Breast epithelium (tissue), 4 donors: ENCODE measurements around the gene BST1. TPM values are rescaled to one million over a fixed set of nuclear protein-coding genes. Genes with fewer than 3 reads are reported as not detected.

ENCODE experiments used
- DNase-seq, 2 donors: peaks; one replicate each; pipeline ENCODE4 v3.0.0-alpha.2; 2019; ENCODE audit warnings: low spot score in 2 of 2
- H3K27ac ChIP-seq, 2 donors: fragments of 200-600 bp; sonication (generic) in 1 of 2; one replicate each; pipeline ENCODE4 v1.5.1; 2016 to 2019; ENCODE audit warnings: mild to moderate bottlenecking in 1 of 2
- H3K27me3 ChIP-seq, 2 donors: fragments of 200-600 bp; sonication (generic) in 1 of 2; one replicate each; pipeline versions ENCODE4 v1.5.1 to v1.6.0; 2017 to 2019; ENCODE audit warnings: control low read depth in 1 of 2, mild to moderate bottlenecking in 1 of 2
- H3K36me3 ChIP-seq: fragments of 200-600 bp; one replicate; pipeline ENCODE4 v1.5.1; 2019
- H3K4me1 ChIP-seq, 2 donors: fragments of 200-600 bp; sonication (generic); one replicate each; pipeline ENCODE4 v1.5.1; 2016 to 2019; ENCODE audit warnings: control low read depth in 1 of 2
- H3K4me3 ChIP-seq, 3 donors: fragments of 200-600 bp; sonication (generic); 1 replicate in 2 of 3; 2 replicates in 1 of 3; pipeline ENCODE4 v1.5.1; 2016 to 2019; ENCODE audit warnings: mild to moderate bottlenecking in 3 of 3, moderate library complexity in 2 of 3
- H3K9me3 ChIP-seq, 2 donors: fragments of 200-600 bp; sonication (generic) in 1 of 2; one replicate each; pipeline ENCODE4 v1.5.1; 2016 to 2019; ENCODE audit warnings: control low read depth in 1 of 2
- POLR2A ChIP-seq: fragments of 450-650 bp; IDR thresholded peaks from one replicate; pipeline ENCODE4 v1.6.1; 2016; ENCODE audit warnings: antibody characterized with exemption, mild to moderate bottlenecking, moderate library complexity
- POLR2AphosphoS5 ChIP-seq, 3 donors: sonication (generic); formaldehyde crosslinking; IDR thresholded peaks; one replicate each; pipeline ENCODE4 v1.6.1; 2017; ENCODE audit warnings: antibody characterized with exemption in 3 of 3
- intact Hi-C: fragments of 100-400 bp; cut with DNase I; formaldehyde crosslinking; loops from one replicate; pipeline ENCODE4 v1.15.1; 2023; ENCODE audit warnings: low total_unique reads
- total RNA-seq, 3 donors: library from RNA; depleted of rRNA; stranded (reverse); fragments of >200 nt; gene quantifications; one replicate each; pipeline ENCODE4 v1.1.0, GENCODE V29; 2016
- TF ChIP-seq, protein P1 (sequence below), 3 donors: fragments of 450-650 bp; IDR thresholded peaks; one replicate each; pipeline ENCODE4 v1.5.1; 2016 to 2017; ENCODE audit warnings: antibody characterized with exemption in 3 of 3, mild to moderate bottlenecking in 3 of 3, moderate library complexity in 3 of 3

The BST1 gene
- total RNA-seq, 3 donors from 2014 or later = 6.4 to 16.6 (median 7.5) TPM

- Histone ChIP-seq H3K9me3 (no peaks in the 10 kb centered on the region), H3K27me3 (no peaks in the 10 kb centered on the region), H3K27ac (no peak overlapping the region), H3K36me3 (no peaks in the 10 kb centered on the region), H3K4me3 (no peak overlapping the region), H3K4me1 (no peaks in the 10 kb centered on the region)
- DNase-seq = no peak
- TF ChIP-seq POLR2A = no peak
- TF ChIP-seq POLR2AphosphoS5 (IDR thresholded peaks at IDR 0.05) = no peak
- TF ChIP-seq, protein P1, sequence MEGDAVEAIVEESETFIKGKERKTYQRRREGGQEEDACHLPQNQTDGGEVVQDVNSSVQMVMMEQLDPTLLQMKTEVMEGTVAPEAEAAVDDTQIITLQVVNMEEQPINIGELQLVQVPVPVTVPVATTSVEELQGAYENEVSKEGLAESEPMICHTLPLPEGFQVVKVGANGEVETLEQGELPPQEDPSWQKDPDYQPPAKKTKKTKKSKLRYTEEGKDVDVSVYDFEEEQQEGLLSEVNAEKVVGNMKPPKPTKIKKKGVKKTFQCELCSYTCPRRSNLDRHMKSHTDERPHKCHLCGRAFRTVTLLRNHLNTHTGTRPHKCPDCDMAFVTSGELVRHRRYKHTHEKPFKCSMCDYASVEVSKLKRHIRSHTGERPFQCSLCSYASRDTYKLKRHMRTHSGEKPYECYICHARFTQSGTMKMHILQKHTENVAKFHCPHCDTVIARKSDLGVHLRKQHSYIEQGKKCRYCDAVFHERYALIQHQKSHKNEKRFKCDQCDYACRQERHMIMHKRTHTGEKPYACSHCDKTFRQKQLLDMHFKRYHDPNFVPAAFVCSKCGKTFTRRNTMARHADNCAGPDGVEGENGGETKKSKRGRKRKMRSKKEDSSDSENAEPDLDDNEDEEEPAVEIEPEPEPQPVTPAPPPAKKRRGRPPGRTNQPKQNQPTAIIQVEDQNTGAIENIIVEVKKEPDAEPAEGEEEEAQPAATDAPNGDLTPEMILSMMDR (IDR thresholded peaks at IDR 0.05) = no peak
- intact Hi-C loops = no loop called here
Observed at GRCh38 chr4:15670576-15670975, 32.3 kb upstream of the BST1 start.

- intact Hi-C loops = no loop called here
- TF ChIP-seq, protein P1 (IDR thresholded peaks at IDR 0.05) = no peak
- TF ChIP-seq POLR2AphosphoS5 (IDR thresholded peaks at IDR 0.05) (no peak), POLR2A (no peak)
- H3K36me3 ChIP-seq = no peaks in the 10 kb centered on the region
- no peaks in the 10 kb centered on the region for H3K4me1 ChIP-seq
- DNase-seq = no peak
- no peak overlapping the region for H3K4me3 ChIP-seq
- no peaks in the 10 kb centered on the region for H3K9me3 ChIP-seq
- H3K27me3 ChIP-seq = no peaks in the 10 kb centered on the region
- no peak overlapping the region for H3K27ac ChIP-seq
Observed at GRCh38 chr4:15672101-15672500, 30.8 kb upstream of the BST1 start.

GRCh38 chr4:15673337-15673736 is 29.5 kb upstream of the BST1 start:
- no peak for TF ChIP-seq POLR2A
- no peak for TF ChIP-seq POLR2AphosphoS5 (IDR thresholded peaks at IDR 0.05)
- TF ChIP-seq, protein P1 (IDR thresholded peaks at IDR 0.05) = no peak
- Histone ChIP-seq H3K36me3 (no peaks in the 10 kb centered on the region), H3K4me1 (no peaks in the 10 kb centered on the region), H3K27me3 (no peaks in the 10 kb centered on the region), H3K9me3 (no peaks in the 10 kb centered on the region), H3K4me3 (no peak overlapping the region), H3K27ac (no peak overlapping the region)
- DNase-seq = no peak
- intact Hi-C loops = no loop called here

- Histone ChIP-seq H3K9me3 (no peaks in the 10 kb centered on the region), H3K27me3 (no peaks in the 10 kb centered on the region), H3K4me3 (no peak overlapping the region), H3K27ac (no peak overlapping the region), H3K4me1 (no peaks in the 10 kb centered on the region), H3K36me3 (no peaks in the 10 kb centered on the region)
- TF ChIP-seq, protein P1 (IDR thresholded peaks at IDR 0.05) = no peak
- TF ChIP-seq POLR2A (no peak), POLR2AphosphoS5 (IDR thresholded peaks at IDR 0.05) (no peak)
- intact Hi-C loops = no loop called here
- DNase-seq = no peak
Observed at GRCh38 chr4:15674046-15674445, 28.8 kb upstream of the BST1 start.

DNA sequence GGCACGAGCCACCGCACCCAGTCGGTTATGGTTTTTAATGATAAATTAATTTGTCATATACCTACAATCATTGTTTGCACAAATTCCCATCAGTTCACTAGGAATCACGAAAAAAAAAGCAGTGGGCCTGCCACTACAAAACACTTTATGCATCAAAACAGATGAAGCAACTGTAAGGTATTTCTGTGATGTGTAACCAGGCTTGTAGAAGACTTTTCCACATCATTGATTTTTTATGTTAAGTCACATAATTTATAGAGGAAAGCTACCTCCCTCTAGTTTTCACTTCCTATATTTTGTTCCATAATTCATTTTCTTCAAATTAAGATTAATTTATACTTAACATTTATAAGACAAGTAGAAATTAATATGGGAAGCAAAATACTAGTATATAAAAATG is 27.9 kb upstream of the BST1 start:
- intact Hi-C loops = no loop called here

More for the DNA sequence above, 27.9 kb upstream of the BST1 start:
- Histone ChIP-seq H3K4me1 (no peaks in the 10 kb centered on the region), H3K9me3 (no peaks in the 10 kb centered on the region), H3K36me3 (no peaks in the 10 kb centered on the region), H3K4me3 (no peak overlapping the region), H3K27ac (no peak overlapping the region), H3K27me3 (no peaks in the 10 kb centered on the region)
- no peak for TF ChIP-seq POLR2A
- TF ChIP-seq POLR2AphosphoS5 (IDR thresholded peaks at IDR 0.05) = no peak
- TF ChIP-seq, protein P1 (IDR thresholded peaks at IDR 0.05) = no peak
- no peak for DNase-seq
